K562 (cell line): ENCODE data around the gene B3GALT5. TPM values are rescaled to one million over a fixed set of nuclear protein-coding genes. Genes with fewer than 3 reads are reported as not detected.

Experiments used
- ATAC-seq: fragments of 200-7000 bp; cut with Tn5 transposase; 3 replicates; pipeline ENCODE4 v1.9.1; 2020; ENCODE audit warnings: moderate library complexity
- BruUV-seq: library from RNA; stranded (reverse); fragments of 400-500 nt; replicated peaks from 2 replicates; lab custom pipeline; 2021; lab: Mats Ljungman, UMichigan
- CTCF ChIA-PET: fragments of 300-600 bp; formaldehyde crosslinking; extraction: SDS; loops from one replicate; lab custom pipeline; 2021; ENCODE audit warnings: low intra/inter-chr PET ratio; lab: Yijun Ruan, JAX
- POLR2A ChIA-PET: fragments of 300-600, 350-650 bp; sonication (Branson Sonifier 250); formaldehyde crosslinking; extraction: SDS; loops from one replicate; lab custom pipeline; 2021; ENCODE audit warnings: antibody characterized with exemption, inconsistent platforms; lab: Yijun Ruan, JAX
- DNase-seq, 4 experiments: peaks; one replicate each; pipeline versions ENCODE4 v3.0.0 to v3.0.0-alpha.2; 2011 to 2018; ENCODE audit warnings: low spot score in 3 of 4, mixed read lengths in 3 of 4; ENCODE audit errors: extremely low read depth in 1 of 4
- FAIRE-seq: peaks from 2 replicates; lab custom pipeline; 2011; peaks lifted over from hg19 to GRCh38; lab: Jason Lieb, UNC
- H2AFZ ChIP-seq: 2 replicates; pipeline ENCODE4 v1.6.0; 2011; ENCODE audit warnings: low read depth, low read length, control low read depth, inconsistent platforms
- H3K27ac ChIP-seq: fragments of 200-600 bp; 3 replicates; pipeline ENCODE4 v1.8.0; 2011; ENCODE audit warnings: low read depth, mild to moderate bottlenecking, control low read depth, inconsistent platforms, low read length, moderate library complexity, mixed read lengths; ENCODE audit errors: extremely low read depth
- H3K27me3 ChIP-seq, 2 experiments: fragments of 300-600 bp in 1 of 2; 2 replicates in 1 of 2; 3 replicates in 1 of 2; pipeline versions ENCODE4 v1.6.0 to v1.8.0; 2011; ENCODE audit warnings: inconsistent platforms in 2 of 2, low read length in 2 of 2, mild to moderate bottlenecking in 1 of 2, mixed read lengths in 1 of 2, moderate library complexity in 1 of 2; ENCODE audit not compliant: control insufficient read depth in 2 of 2, insufficient read depth in 2 of 2
- H3K36me3 ChIP-seq: fragments of 300-600 bp; 3 replicates; pipeline ENCODE4 v1.8.0; 2011; ENCODE audit warnings: mild to moderate bottlenecking, low read length, inconsistent platforms; ENCODE audit not compliant: control insufficient read depth, insufficient read depth
- H3K4me1 ChIP-seq, 2 experiments: fragments of 200-600 bp in 1 of 2; replicated peaks in 1 of 2; 2 replicates in 1 of 2; 3 replicates in 1 of 2; pipeline versions ENCODE4 v1.5.1 to v1.8.0; 2011; ENCODE audit warnings: inconsistent platforms in 2 of 2, low read length in 2 of 2, mild to moderate bottlenecking in 1 of 2, mixed read lengths in 1 of 2, moderate library complexity in 1 of 2; ENCODE audit not compliant: control insufficient read depth in 2 of 2, insufficient read depth in 2 of 2
- H3K4me2 ChIP-seq: 2 replicates; pipeline ENCODE4 v1.6.1; 2011; ENCODE audit warnings: low read length, control low read depth, inconsistent platforms, mixed read lengths; ENCODE audit not compliant: insufficient read depth
- H3K4me3 ChIP-seq: fragments of 200-600 bp; sonication (generic), shearing (Covaris generic); 2 replicates; pipeline ENCODE4 v1.5.1; 2016; ENCODE audit warnings: control low read depth, inconsistent platforms
- H3K79me2 ChIP-seq: fragments of 200-600 bp; 3 replicates; pipeline ENCODE4 v1.8.0; 2011; ENCODE audit warnings: low read length, inconsistent platforms; ENCODE audit not compliant: control insufficient read depth, insufficient read depth
- H3K9ac ChIP-seq, 2 experiments: 2 replicates each; pipeline versions ENCODE4 v1.6.0 to v1.6.1; 2011; ENCODE audit warnings: low read depth in 2 of 2, low read length in 2 of 2, control low read depth in 1 of 2, inconsistent platforms in 1 of 2, mild to moderate bottlenecking in 1 of 2, mixed read lengths in 1 of 2; ENCODE audit not compliant: insufficient read depth in 1 of 2
- H3K9me1 ChIP-seq: one replicate; pipeline ENCODE4 v1.6.0; 2011; ENCODE audit warnings: inconsistent platforms, mild to moderate bottlenecking, low read length, moderate library complexity; ENCODE audit not compliant: control insufficient read depth, insufficient read depth
- H3K9me3 ChIP-seq: replicated peaks from 2 replicates; pipeline ENCODE4 v1.5.1; 2011; ENCODE audit warnings: low read depth, low read length, inconsistent platforms; ENCODE audit not compliant: control insufficient read depth, insufficient read depth
- H4K20me1 ChIP-seq: replicated peaks from 2 replicates; pipeline ENCODE4 v1.6.1; 2011; ENCODE audit warnings: low read length, inconsistent platforms, mixed read lengths; ENCODE audit not compliant: control insufficient read depth, insufficient read depth
- GABPA ChIP-seq: fragments of 200-800 bp; sonication (Bioruptor generic); conservative IDR thresholded peaks from 2 replicates; pipeline ENCODE4 v1.6.1; 2016; ENCODE audit warnings: low read depth, missing genetic modification characterization, missing compliant biosample characterization
- HDAC2 ChIP-seq: fragments of 450-650 bp; IDR thresholded peaks from 2 replicates; pipeline ENCODE4 v1.6.1; 2016; ENCODE audit warnings: mild to moderate bottlenecking
- HDAC8 ChIP-seq: fragments of 450-650 bp; IDR thresholded peaks from 2 replicates; pipeline ENCODE4 v1.6.1; 2016; ENCODE audit warnings: mild to moderate bottlenecking, missing genetic modification characterization, moderate library complexity, missing compliant biosample characterization
- JUND ChIP-seq, 2 experiments: IDR thresholded peaks; 2 replicates in 1 of 2; 3 replicates in 1 of 2; pipeline ENCODE4 v1.6.1; 2011; ENCODE audit warnings: borderline replicate concordance in 2 of 2, low read depth in 2 of 2, low read length in 2 of 2, improper control_type of control experiment in 1 of 2, missing biosample characterization in 1 of 2, missing genetic modification characterization in 1 of 2, missing genetic modification reagents in 1 of 2
- RBM17 ChIP-seq: fragments of 200-400 bp; formaldehyde crosslinking; IDR thresholded peaks from 2 replicates; pipeline ENCODE4 v1.6.1; 2017; ENCODE audit warnings: low read depth, mild to moderate bottlenecking, low read length, borderline replicate concordance
- ZFX ChIP-seq: sonication (generic); formaldehyde crosslinking; IDR thresholded peaks from 2 replicates; pipeline ENCODE4 v1.8.0; 2022; ENCODE audit warnings: mild to moderate bottlenecking, missing genetic modification reagents, moderate library complexity
- ZNF239 ChIP-seq: fragments of 250-450 bp; sonication (Bioruptor Pico); IDR thresholded peaks from 2 replicates; pipeline ENCODE4 v1.4.0; 2020; ENCODE audit warnings: mild to moderate bottlenecking
- ZNF518B ChIP-seq: fragments of 250-450 bp; sonication (Bioruptor Pico); IDR thresholded peaks from 2 replicates; pipeline ENCODE4 v1.5.0; 2021; ENCODE audit warnings: mild to moderate bottlenecking, moderate library complexity
- ZNF592 ChIP-seq: fragments of 450-650 bp; IDR thresholded peaks from 2 replicates; pipeline ENCODE4 v1.6.1; 2017; ENCODE audit warnings: antibody characterized with exemption, mild to moderate bottlenecking
- ZNF639 ChIP-seq, 2 experiments: fragments of 200-800 bp in 1 of 2; sonication (Bioruptor generic) in 1 of 2; sonication (generic) in 1 of 2; formaldehyde crosslinking in 1 of 2; IDR thresholded peaks in 1 of 2; conservative IDR thresholded peaks in 1 of 2; 2 replicates each; pipeline versions ENCODE4 v1.5.0 to v1.6.1; 2016 to 2020; ENCODE audit warnings: missing compliant biosample characterization in 1 of 2, missing genetic modification characterization in 1 of 2, missing genetic modification reagents in 1 of 2
- ZNF79 ChIP-seq: fragments of 250-450 bp; sonication (Bioruptor Pico); IDR thresholded peaks from 2 replicates; pipeline ENCODE4 v1.4.0; 2020; ENCODE audit warnings: low read depth, mild to moderate bottlenecking, moderate library complexity
- WGBS: fragments of 100-300 bp; shearing (Covaris generic); methylation state at CpG from one replicate; pipeline ENCODE4 v1.1.6; 2016; ENCODE audit warnings: low coverage, mixed read lengths; ENCODE audit not compliant: insufficient coverage; ENCODE audit errors: missing lambda C conversion rate; 5-methylcytosine and 5-hydroxymethylcytosine counted together
- in situ Hi-C: fragments of 300-500 bp; cut with MboI; formaldehyde crosslinking; loops from 4 replicates; pipeline ENCODE4 v1.15.0; 2018; ENCODE audit warnings: inconsistent platforms, mixed read lengths
- intact Hi-C: fragments of 100-400 bp; cut with micrococcal nuclease; formaldehyde crosslinking; loops from 2 replicates; pipeline ENCODE4 v1.14.2; 2022
- polyA plus RNA-seq, 8 experiments: library from polyadenylated mRNA; depleted of rRNA in 4 of 8; stranded (reverse) in 5 of 8; unstranded in 3 of 8; fragments of >200 nt; fragmentation: Nextera tagmentation in 2 of 8; fragmentation: Illumina TruSeq in 1 of 8; extraction: Ambion mirVana in 2 of 8; extraction: Trizol in 1 of 8; gene quantifications; 2 replicates each; pipeline versions ENCODE4 v1.2.1 to v1.2.3, GENCODE V29; 2011 to 2014; ENCODE audit warnings: inconsistent platforms in 1 of 8, missing spikeins in 1 of 8
- total RNA-seq, 7 experiments: library from RNA; depleted of rRNA in 6 of 7; stranded (reverse); fragments of >200 nt in 6 of 7; fragmentation: Illumina TruSeq in 2 of 7; extraction: Trizol in 2 of 7; gene quantifications; 2 replicates each; pipeline versions ENCODE4 v1.2.1 to v1.2.3, GENCODE V29; 2011 to 2021; ENCODE audit warnings: low replicate concordance in 1 of 7

The B3GALT5 gene
- total and polyA plus RNA-seq, 9 of the 15 experiments (the other 6 are each of a cell fraction or from before 2014, with no cell fraction given) = 0.02 TPM; not detected in 8

GRCh38 chr21:39632796-39633442, 20.2 kb downstream of the B3GALT5 start:
- H3K36me3 ChIP-seq = no peaks in the 10 kb centered on the region
- ATAC-seq (no peak), DNase-seq (no peak), FAIRE-seq (no peak)
- H3K4me2 ChIP-seq = no peak overlapping the region
- no peaks in the 10 kb centered on the region for H3K9me3 ChIP-seq
- no peaks in the 10 kb centered on the region for H3K9me1 ChIP-seq
- BruUV-seq = no TSS peak
- no peak overlapping the region for H3K27ac ChIP-seq
- in situ Hi-C loops (no loop called here), intact Hi-C loops (no loop called here)
- no peaks in the 10 kb centered on the region for H3K4me1 ChIP-seq
- H3K79me2 ChIP-seq = no peaks in the 10 kb centered on the region
- no peak overlapping the region for H2AFZ ChIP-seq
- H3K9ac ChIP-seq = no peak overlapping the region
- POLR2A ChIA-PET = no interaction called here
- H3K27me3 ChIP-seq = peaks cover 20 to 27% of the 10 kb centered on the region in 2 experiments; a peak in 4 of 5 replicates
- CTCF ChIA-PET = no interaction called here
- H4K20me1 ChIP-seq = no peaks in the 10 kb centered on the region
- 0% methylated on average over 1 of the region's 1 CpG for WGBS
- H3K4me3 ChIP-seq = no peak overlapping the region
- TF ChIP-seq ZNF518B (CRISPR knock-in tag) = no peak
- TF ChIP-seq ZNF639 (CRISPR knock-in tag; conservative IDR thresholded peaks at IDR 0.05 in 1 of 2, IDR thresholded peaks at IDR 0.05 in 1 of 2) = no peak
- no peak for TF ChIP-seq ZNF239 (CRISPR knock-in tag)
- no peak for TF ChIP-seq HDAC2
- no peak for TF ChIP-seq HDAC8 (tag)
- no peak for TF ChIP-seq ZFX (CRISPR knock-in tag)
- no peak for TF ChIP-seq GABPA (tag)
- no peak for TF ChIP-seq RBM17
- TF ChIP-seq JUND (IDR thresholded peaks at IDR 0.05; ENCODE audit: borderline replicate concordance, low read depth, low read length) = peak; percentile 27; the same call in 1 of the 2 replicates
- no peak for TF ChIP-seq JUND (tag; IDR thresholded peaks at IDR 0.05; ENCODE audit: borderline replicate concordance, low read depth, low read length)
- no peak for TF ChIP-seq ZNF592
- no peak for TF ChIP-seq ZNF79 (CRISPR knock-in tag)
